CD4-positive, alpha-beta T cell treated with Interleukin-17A for 4 hours (primary cell): ENCODE data around the gene KCNJ15.

Source experiments
- DNase-seq: peaks from one replicate; pipeline ENCODE4 v3.0.0-alpha.2; 2020; ENCODE audit warnings: mixed read lengths

Gene KCNJ15

DNA sequence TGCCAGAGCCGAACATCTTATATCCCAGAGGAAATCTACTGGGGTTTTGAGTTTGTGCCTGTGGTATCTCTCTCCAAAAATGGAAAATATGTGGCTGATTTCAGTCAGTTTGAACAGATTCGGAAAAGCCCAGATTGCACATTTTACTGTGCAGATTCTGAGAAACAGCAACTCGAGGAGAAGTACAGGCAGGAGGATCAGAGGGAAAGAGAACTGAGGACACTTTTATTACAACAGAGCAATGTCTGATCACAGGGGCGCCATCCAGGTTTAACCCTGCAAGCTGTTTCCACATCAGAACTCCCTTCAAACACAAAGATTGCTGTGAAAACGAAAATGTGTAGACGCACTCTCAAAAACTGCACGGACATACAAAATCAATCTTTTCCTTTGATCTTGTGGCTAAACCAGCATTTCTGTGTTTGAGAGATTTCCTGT lies 43.4 kb downstream of the KCNJ15 start:
- peak; percentile 37 for DNase-seq

DNA sequence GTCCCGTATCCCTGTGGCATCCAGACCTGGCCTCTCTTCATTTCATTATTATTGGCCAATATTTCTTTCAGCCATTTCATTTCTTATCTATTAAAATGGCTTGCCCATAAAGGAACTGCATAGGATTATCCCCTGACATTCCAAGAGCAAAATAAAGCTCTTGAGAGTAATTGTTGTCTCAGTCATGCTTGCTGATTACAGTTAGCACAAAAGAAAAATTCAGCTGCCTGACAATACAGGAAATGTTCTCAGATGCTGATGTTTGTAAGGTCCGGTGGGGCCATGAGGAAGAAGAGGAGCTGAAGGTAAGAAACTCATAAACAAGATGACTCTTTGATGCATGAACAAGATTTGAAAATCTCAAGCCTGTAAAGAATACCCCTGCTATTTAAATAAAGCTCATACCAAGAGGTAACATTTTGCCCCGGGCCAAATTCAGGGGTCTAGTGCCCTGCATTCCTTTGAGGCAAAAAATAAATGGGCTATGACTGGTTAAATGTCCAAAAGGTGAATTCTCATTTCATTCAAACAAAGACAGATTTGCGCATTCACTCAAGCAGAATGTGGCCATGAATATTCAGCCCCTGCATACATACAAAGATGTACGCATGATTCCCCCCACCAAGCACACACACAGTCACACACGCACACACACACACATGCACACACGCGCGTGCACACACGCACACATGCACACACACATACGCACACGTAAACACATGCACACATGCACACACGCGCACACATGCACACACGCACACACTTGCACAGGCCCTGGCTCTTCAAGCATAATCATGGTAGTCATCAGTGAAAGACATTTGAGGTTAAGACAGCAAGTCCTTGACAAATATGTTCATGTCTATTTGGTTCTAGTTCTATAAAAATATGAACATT lies 44.8 kb downstream of the KCNJ15 start:
- no peak for DNase-seq

DNA sequence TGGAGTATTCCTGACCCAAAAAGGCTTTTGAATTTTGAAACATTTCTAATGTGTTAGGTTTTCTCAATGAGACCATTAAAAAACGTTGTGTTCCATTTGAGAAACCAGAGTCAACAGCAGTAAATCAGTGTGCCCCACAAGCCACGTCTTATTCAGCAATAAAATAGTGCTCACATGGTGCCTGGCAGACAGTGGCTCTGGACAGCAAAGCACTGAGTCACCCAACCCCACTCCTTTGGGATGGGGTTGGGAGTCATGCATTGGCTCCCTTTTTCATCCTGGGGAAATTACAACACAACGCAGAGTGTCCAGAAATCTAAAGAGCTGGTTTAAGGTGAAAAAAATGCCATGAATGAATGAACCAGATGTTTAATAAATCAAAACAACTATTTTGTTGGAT lies 46.5 kb downstream of the KCNJ15 start:
- DNase-seq: no peak

DNA sequence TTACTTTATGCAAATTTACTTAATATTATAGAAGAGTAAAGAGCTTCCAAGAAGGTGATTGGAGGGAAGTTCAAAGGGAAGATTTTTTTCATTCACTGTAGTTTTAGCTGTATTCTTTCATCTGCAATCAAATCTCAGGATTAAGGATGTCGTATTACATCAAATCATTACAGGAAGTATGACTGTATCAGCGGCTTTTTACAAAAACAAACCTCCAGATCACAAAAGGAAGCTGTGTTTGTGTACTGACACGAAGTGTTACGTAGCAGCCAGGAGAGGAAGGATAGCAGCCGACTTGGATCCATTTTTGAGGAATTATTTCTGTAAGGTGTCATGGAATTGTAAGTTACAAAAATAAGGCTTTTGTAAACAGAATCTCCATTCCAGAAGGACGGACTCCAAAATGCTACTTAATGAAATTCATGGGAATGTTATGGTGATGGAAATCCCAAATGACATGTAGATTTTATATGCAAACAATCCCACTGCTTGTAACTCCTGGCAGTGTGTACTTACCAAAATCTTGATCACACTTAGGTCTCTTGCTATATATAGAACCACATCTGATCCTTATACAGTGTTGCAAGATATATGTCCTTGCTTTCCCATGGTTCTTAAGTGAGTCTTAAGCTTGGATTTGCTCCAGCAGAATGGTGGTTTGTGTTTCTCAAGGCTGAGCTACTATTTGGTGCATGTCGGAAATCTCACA lies 49.8 kb downstream of the KCNJ15 start:
- no peak for DNase-seq

DNA sequence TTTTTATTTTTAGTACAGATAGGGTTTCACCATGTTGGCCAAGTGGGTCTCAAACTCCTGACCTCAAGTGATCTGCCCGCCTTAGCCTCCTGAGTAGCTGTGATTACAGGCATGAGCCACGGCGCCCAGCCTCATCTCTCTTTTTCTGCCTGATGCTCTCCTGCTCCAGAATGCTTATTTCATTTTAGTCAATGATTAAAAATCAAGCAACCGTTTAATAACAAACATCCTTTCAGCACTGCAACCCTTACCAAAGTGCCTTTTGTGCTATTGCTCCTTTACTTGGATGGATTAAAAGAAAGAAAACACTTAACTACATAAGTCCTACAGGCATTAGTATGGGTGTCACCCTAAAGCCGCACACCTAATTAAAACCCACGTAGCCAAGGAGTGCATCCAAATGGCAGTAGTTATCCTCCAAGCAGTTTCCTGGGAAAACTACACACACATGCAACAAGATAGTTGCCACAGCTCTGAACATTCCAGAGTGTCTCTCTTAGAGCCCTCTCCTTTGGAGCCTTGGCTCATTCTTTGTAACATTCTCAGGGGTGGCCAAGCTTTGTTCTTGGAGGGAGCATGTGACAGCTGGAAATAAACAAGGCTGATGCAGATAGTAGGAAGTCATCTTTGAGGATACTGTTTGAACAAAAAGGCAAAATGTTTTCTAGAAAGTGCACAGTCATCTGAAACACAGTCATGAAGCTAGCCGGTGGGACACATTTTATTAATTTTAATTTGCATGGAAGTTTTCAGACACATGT lies 51.2 kb downstream of the KCNJ15 start:
- no peak for DNase-seq

DNA sequence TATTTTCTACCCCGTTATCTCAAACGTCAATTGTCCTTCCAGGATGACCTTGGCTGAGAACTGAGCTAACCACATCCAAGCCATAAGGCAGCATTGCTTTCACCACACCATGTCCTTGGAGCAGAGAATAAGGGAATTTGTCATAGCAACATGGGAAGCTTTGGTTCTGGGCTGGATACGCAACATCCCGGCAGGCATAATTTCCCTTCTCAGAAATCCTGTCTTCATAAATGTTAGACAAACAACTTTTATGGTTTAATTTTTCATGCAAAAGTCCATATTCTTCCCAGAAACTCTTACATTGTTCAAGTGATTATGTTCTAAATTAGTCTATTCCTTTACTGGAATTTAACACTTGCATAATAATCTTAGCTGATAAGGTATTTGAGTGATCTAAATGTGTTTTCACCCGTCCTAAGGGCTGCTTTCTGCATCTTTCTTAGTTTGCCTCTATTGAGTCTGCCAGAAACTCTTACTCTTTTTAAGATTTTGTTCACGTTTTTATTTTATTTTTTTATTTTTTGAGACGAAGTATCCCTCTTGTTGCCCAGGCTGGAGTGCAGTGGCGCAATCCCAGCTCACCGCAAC lies 51.8 kb downstream of the KCNJ15 start:
- DNase-seq: no peak

DNA sequence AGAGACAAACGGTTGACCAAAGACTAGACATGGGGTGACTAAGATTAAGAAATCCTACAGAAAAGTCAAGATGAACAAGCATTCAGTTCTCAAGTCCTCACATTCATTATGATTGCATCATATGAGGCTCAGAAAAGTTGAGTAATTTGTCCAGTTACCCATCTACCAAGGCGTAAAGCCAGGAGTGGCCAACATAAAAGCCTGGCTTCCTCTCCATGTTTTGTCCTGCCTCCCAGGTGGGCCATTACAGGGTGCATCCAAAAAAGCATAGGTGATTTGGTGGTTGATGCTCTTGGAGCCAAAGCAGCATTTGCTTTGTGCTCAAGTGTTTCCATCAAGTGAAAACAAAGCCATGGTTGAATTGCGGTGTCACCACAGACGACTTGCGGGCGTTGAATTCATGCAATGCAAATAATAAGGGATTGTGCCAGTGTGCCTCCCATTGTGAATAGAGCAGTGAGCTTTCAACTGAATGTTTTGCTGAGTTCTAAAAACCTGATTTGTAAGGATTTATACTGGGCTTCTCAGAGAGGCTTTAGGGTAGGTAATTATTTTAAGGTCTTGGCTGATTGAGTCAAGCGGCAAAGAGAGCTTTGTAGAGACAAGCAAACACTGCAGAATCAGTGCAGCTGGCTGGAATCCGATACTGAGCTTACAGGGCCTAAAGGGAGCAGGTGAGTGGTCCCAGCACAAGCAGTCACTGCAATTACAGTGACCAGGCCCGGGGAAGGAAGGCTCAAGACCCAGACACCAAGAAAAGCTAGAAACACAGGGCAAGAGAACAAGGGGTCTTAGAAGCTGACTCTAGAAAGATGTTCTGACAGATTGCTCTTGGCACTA lies 54.1 kb downstream of the KCNJ15 start:
- DNase-seq: no peak

DNA sequence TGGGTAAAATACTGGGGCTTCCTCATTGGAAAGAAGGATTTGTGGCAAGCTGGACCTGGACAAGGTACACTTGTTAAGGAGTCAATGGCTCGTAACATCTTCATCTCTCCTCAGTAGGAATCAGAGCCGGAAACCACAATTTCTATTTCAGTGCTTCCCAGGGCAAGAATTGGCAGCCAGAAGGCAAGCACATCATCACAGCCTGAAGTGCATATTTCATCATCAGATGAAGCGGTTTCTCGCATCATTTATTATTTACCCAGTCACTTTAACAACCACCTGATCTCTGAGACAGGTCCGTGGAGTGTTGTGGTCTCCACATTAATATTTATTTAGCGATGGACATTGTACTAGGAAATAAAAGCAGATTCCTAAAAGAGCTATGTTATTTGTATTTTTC lies 55.0 kb downstream of the KCNJ15 start:
- DNase-seq: no peak

DNA sequence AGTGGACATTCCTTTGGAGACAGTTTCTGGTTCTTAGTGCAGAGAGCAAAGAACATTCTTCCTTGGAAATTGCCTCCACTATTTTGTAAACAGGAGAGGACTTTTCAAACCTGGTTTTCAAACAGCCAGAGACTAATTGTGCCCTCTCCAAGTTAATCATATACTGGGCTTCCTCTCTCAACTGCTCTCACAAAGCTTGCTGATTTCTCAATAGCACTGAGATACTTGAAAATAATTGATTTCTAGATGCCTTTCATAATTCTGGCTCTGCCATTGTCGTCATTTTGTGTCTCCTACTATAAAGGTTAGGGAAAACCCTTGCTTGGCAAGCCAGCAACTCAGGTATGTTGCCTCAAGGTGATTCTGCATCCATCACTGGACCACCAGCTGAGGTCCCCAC lies 56.0 kb downstream of the KCNJ15 start:
- DNase-seq: no peak

DNA sequence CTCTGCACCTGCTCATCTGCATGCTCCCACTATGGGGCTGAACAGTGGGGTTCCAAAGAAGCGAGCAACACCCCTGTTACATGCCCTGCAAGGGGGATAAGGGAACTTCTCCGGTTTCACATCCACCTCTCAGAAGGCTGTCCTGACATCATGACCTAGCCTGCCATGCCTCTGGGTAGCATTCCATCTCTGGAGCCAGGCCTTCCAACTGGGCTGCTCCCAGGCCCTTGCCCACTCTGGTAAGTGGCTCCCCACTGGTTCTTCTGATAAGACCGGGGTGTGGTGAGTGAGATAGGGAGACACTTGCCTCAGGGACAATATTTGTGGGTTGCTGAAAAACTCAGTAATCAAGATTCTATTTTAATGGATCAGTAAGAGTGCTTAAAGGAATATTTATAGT lies 57.8 kb downstream of the KCNJ15 start:
- DNase-seq: no peak

DNA sequence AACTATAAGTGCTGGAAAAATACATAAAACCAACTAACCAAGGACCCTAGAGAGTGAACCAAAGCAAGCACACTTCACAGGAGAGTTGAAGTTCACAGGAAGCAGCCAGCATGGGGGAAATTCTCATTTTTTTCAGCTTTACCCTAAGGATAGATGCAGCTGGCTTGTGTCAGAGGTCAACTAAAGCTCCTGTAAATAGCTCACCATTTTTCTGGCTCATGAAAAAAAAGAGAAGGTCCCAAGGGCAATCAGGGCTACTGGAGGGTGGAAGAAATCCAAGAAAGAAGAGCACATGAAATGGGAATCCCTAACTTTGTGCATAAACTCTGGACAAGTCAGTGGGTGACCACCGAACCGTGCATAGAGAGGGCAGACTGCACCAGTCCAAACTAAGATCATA lies 58.3 kb downstream of the KCNJ15 start:
- DNase-seq: no peak

DNA sequence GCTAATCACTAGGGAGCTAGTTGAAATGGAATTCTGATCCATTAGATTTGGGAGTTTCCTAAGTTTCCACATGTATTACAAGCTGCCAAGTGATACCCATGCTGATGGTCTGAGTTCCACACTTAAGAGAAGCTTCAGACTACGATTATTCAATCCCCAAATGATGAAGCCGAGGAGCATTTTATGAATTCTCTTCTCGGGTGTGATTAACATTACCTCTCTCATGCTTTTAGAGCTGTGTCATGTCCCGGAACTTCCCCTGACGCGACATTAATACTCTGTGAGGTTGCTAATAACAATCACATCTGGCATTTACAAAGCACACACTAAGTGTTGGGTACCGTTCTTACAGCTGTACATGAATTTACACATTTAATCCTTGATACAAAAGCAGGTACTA lies 63.0 kb downstream of the KCNJ15 start:
- DNase-seq: no peak

DNA sequence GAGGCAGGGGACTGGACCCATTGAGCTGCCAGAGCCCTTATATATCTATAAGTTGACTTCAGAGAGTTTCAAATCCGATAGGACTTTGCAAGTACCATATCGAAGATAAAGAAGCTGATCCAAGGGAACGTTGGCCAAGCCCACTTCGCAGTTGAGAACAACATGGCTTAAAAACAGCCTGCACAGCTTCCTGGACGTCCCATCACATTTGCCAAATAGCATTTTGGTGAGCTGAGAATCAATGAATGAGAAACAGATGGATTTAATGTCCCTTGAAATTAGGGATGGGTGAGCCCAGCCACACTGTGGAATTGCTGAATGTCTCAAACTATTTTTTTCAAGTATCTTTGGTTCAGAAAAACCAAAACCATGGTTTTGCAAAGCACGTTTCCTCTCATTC lies 64.8 kb downstream of the KCNJ15 start:
- no peak for DNase-seq

DNA sequence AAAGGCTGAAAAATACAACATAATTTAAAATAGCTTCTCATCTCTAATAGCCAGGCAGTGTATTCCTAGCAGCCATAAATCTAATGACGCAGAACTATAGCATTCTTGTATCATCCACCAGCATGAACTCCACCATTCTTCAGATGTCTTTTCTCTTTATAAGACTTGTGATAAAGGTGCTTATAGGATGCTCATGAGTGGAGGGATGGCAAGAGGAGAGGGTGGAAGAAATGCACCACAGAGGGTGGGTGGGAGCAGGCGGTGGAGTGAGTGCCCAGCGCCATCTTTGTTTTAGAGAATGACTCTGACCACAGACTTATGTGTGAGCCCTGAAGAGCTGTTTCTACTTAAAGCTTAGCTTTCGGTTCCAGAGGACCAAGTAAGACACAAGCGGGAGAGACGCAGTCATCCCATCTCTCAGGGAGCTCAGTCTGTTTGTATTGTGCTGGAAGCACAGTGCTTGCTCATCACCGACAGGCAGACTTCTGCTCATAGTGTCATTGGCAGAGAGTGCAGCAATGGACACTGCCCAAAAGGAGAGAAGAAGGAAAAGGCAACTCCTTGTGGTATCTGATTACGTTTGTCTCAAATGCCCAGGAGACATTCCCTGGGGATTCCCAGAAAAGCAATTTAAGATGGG lies 65.6 kb downstream of the KCNJ15 start:
- DNase-seq: no peak

DNA sequence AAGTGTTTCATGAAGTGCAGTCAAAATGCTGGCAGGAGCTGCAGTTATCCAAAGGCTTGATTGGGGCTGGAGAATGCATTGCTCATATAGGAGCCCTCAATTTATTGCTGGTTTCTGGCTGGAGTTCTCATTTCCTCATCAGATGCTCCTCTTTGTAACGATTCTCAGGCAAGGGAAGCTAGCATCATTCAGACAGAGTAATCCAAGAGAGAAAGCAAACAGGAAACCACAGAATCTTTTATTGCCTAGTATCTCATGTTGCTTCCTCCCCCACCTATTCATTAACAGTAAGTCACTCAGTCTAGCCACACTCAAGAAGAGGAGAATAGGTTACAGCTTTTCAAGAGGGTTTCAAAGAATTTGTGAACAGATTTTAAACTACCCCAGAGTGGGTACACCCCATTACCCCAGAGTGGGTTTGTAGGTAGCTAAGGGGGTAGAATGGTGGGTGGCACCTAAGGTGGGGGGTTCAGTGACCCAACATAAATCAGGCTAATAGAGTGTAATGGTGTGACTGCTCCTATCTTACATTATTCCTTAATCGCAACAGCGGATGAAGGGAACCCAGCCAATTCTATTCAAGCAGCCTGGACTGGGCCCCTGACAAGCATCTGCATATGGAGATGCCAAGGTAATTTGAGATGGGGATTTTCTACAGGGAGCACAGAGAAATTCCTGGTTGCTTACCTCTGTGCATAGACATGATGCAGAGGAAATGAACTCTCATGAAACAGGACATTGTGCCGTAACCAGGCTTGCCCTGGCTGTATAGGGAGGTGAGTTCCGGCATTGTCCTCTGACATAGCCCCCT lies 67.1 kb downstream of the KCNJ15 start:
- peak; percentile 28 for DNase-seq

DNA sequence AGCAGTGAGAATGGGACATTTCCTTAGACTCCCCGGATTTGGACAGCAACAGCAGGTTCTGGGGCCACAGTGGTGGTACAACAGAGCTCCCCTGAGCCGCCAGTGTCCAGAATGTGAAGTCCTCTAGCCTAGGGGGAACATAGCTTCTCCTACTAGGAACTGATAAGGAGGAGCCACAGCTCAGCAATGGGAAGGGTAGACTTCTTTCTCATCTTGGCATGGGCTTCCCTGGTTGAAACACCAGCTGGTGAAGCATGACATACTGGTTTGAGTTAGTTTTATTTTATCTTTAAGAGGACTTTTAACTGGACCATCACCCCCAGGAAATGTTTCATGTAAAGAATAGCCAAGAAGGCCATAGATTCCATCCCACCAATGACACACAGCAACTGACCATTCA lies 68.4 kb downstream of the KCNJ15 start:
- no peak for DNase-seq

DNA sequence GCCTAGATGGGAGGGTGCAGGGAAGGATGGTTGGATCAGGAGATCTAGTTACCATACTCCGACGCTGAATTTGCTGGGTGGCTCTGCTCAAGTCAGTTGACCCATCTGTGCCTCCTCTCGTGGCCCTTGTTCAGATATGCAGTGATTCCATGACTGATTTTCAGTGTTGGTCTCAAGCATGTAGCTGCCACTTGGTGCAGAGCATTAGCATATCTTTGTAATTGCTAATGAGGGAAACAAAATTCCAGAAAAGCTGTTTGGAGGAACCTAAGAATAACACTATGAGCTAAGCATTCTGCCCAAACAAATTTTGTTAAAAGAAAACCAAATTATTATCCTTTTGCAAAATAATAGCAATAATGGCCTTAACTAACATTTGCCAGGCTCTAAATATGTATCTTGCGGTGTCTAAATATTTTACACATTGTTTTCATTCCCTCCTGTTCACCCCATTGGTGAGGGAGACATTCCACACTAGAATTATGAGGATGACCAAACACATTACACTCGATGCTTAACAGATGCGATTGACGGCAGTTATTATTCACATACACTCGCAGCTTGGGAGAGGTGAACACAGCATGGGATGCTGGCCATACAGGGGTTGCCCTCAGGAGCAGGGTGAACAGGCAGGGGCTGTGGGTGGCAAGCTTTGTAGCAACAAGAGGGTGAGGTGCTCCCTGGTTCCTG lies 69.1 kb downstream of the KCNJ15 start:
- no peak for DNase-seq

DNA sequence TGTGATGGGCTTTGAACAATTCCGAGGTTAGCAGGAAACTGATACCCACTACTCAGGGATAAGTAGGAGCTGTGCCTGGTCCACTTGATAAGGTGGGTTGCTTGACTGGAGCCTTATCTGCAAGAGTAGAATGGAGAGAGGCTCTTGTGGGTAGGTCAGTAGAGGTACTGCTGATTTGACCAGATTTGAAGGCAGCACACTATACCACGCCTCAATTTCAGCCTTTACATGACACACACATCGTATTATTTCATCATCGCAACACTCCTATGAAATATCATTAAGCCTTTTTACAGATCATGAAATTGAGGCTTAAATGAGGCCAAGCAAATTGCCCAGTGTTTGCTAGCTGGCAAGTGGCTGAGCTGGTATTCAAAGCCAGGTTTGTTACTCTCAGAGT lies 69.6 kb downstream of the KCNJ15 start:
- no peak for DNase-seq

DNA sequence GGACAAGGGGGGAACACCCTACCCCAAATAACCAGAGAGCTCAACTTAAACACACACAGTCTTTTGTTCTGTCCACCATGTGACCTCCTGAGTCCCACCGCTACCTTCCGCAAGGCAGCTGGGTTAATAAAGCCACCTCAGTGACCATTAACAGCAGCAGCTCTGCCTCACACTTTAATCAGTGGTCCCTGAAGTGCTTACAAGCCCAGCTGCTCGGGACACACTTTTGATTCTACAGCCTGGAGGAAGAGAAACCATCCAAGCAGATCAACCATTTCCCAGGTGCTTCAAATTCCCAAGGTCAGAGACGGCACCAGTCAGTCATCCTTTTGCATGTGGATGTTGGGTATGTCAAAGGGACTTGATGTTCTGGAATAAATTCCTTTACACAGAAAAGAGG lies 70.1 kb downstream of the KCNJ15 start:
- DNase-seq: no peak

DNA sequence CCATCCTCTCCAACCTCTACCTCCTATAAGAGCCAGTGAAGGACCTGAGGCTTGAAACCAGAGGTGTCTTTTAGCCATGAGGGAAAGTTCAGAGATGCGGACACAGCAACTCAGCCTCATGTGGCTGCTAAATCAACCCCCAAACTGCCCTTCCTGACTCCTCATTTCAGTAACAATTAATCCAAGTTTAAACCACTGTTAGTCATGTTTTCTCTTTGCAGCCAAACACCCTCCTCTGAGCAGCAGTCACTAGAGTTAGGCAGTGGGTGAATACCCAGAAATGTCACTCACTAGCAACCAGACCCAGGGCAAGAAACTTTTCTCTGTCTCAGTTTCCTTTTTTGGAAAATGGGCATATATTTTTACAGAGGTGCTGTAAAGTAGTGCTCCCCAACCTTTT lies 71.2 kb downstream of the KCNJ15 start:
- no peak for DNase-seq
